ENCODE data around the gene MBD1.
"Not testable (repeated sequence)": the region's sequence is repeated elsewhere in the genome, so short reads cannot be mapped to it uniquely, and the experiment has no call there.

MBD1 gene

GRCh38 chr18:50281295-50281971 lies at the start of gene MBD1:
Gene MBD1 (minus strand): TSS chr18:50281523. CDS start chr18:50279992, 1,531 bp downstream.
- DNase-seq = peak; percentile 99

GRCh38 chr18:50330176-50330575 lies 48.9 kb upstream of the MBD1 start:
- DNase-seq = no peak

GRCh38 chr18:50327983-50328382 lies 46.7 kb upstream of the MBD1 start:
- no peak for DNase-seq

GRCh38 chr18:50320719-50321118 lies 39.4 kb upstream of the MBD1 start:
- no peak for DNase-seq

- DNase-seq = no peak
Measured at GRCh38 chr18:50315100-50315871, 34.0 kb upstream of the MBD1 start.

GRCh38 chr18:50313873-50314460 lies 32.6 kb upstream of the MBD1 start:
- DNase-seq = no peak

GRCh38 chr18:50313031-50313607 lies 31.8 kb upstream of the MBD1 start:
- DNase-seq = no peak

- no peak for DNase-seq
Measured at GRCh38 chr18:50312296-50313030, 31.1 kb upstream of the MBD1 start.

- DNase-seq = no peak
Measured at GRCh38 chr18:50311650-50312049, 30.3 kb upstream of the MBD1 start.

- DNase-seq = no peak
Measured at GRCh38 chr18:50310080-50310479, 28.8 kb upstream of the MBD1 start.

- not testable (repeated sequence) for DNase-seq
Measured at GRCh38 chr18:50308851-50309250, 27.5 kb upstream of the MBD1 start.

- DNase-seq = peak; percentile 86
Measured at GRCh38 chr18:50307738-50308470, 26.6 kb upstream of the MBD1 start.

GRCh38 chr18:50307400-50307737 lies 26.0 kb upstream of the MBD1 start:
- DNase-seq = no peak

- DNase-seq = no peak
Measured at GRCh38 chr18:50306944-50307343, 25.6 kb upstream of the MBD1 start.

- no peak for DNase-seq
Measured at GRCh38 chr18:50301074-50301473, 19.8 kb upstream of the MBD1 start.

GRCh38 chr18:50299626-50300388 lies 18.5 kb upstream of the MBD1 start:
- DNase-seq = no peak

- DNase-seq = no peak
Measured at GRCh38 chr18:50298443-50299284, 17.3 kb upstream of the MBD1 start.

GRCh38 chr18:50297621-50298442 lies 16.5 kb upstream of the MBD1 start:
- DNase-seq = peak; percentile 73

- no peak for DNase-seq
Measured at GRCh38 chr18:50293039-50293438, 11.7 kb upstream of the MBD1 start.

- no peak for DNase-seq
Measured at GRCh38 chr18:50289108-50289443, 7.8 kb upstream of the MBD1 start.
